Activated CD4-positive, CD25-positive, alpha-beta regulatory T cell treated with anti-CD3 and anti-CD28 coated beads, Interleukin-2, amount 50 U/mL, for 24 hours (primary cell): ENCODE measurements around the gene MAGEB3.
"Not testable (repeated sequence)": the region's sequence is repeated elsewhere in the genome, so short reads cannot be mapped to it uniquely, and the experiment has no call there.

ENCODE experiments used
- ATAC-seq, 2 donors: fragments of 150-1000 bp; cut with Tn5 transposase; one replicate each; pipeline ENCODE4 v1.10.0; 2021; ENCODE audit warnings: mild to moderate bottlenecking in 1 of 2, moderate library complexity in 1 of 2

Gene MAGEB3

GRCh38 chrX:30230395-30230794 is at the start of gene MAGEB3:
MAGEB3 (plus strand) TSS chrX:30230657; CDS start chrX:30235925, 5,268 bp downstream.
- no peak for ATAC-seq

GRCh38 chrX:30181353-30181752 is 49.1 kb upstream of the MAGEB3 start:
- ATAC-seq = no peak

GRCh38 chrX:30183554-30183953 is 46.9 kb upstream of the MAGEB3 start:
- no peak for ATAC-seq

- no peak for ATAC-seq
These were observed 40.0 kb upstream of the MAGEB3 start for GRCh38 chrX:30190426-30190825.

GRCh38 chrX:30193910-30194309 is 36.5 kb upstream of the MAGEB3 start:
- ATAC-seq = not testable (repeated sequence)

- ATAC-seq = no peak
These were observed 34.1 kb upstream of the MAGEB3 start for GRCh38 chrX:30196322-30196721.

GRCh38 chrX:30212172-30212571 is 18.3 kb upstream of the MAGEB3 start:
- ATAC-seq = no peak

GRCh38 chrX:30215357-30215843 is 15.1 kb upstream of the MAGEB3 start, which contains the start of gene MAGEB2:
MAGEB2 (plus strand) TSS chrX:30215563; CDS start chrX:30218581, 3,018 bp downstream.
- ATAC-seq = no peak

- no peak for ATAC-seq
These were observed 13.0 kb upstream of the MAGEB3 start for GRCh38 chrX:30217465-30217864.

GRCh38 chrX:30219372-30219771 is 11.1 kb upstream of the MAGEB3 start:
- no peak for ATAC-seq

GRCh38 chrX:30220661-30221060 is 9.8 kb upstream of the MAGEB3 start:
- no peak for ATAC-seq

GRCh38 chrX:30224536-30224935 is 5.9 kb upstream of the MAGEB3 start:
- no peak for ATAC-seq

- ATAC-seq = no peak
These were observed 1.9 kb upstream of the MAGEB3 start for GRCh38 chrX:30228526-30228925.

GRCh38 chrX:30241724-30242415 is 11.4 kb downstream of the MAGEB3 start, which contains the start of gene MAGEB4:
MAGEB4 (plus strand) TSS chrX:30242000; CDS start chrX:30242136, 136 bp downstream.
- no peak for ATAC-seq

- no peak for ATAC-seq
These were observed 16.5 kb downstream of the MAGEB3 start, which contains the start of gene MAGEB1 for GRCh38 chrX:30246769-30247489. MAGEB1 (plus strand) TSS chrX:30247146; CDS start chrX:30250494, 3,348 bp downstream.

- ATAC-seq = no peak
These were observed 18.4 kb downstream of the MAGEB3 start for GRCh38 chrX:30248854-30249253.

- no peak for ATAC-seq
These were observed 22.8 kb downstream of the MAGEB3 start for GRCh38 chrX:30253257-30253656.

GRCh38 chrX:30259927-30260326 is 29.5 kb downstream of the MAGEB3 start:
- no peak for ATAC-seq

GRCh38 chrX:30261012-30261411 is 30.6 kb downstream of the MAGEB3 start:
- ATAC-seq = no peak

GRCh38 chrX:30262763-30263162 is 32.3 kb downstream of the MAGEB3 start:
- ATAC-seq = no peak

GRCh38 chrX:30270639-30271038 is 40.2 kb downstream of the MAGEB3 start:
- no peak for ATAC-seq

- no peak for ATAC-seq
These were observed 45.0 kb downstream of the MAGEB3 start for GRCh38 chrX:30275498-30275897.

- ATAC-seq = no peak
These were observed 47.9 kb downstream of the MAGEB3 start for GRCh38 chrX:30278365-30278764.

GRCh38 chrX:30280428-30280827 is 50.0 kb downstream of the MAGEB3 start:
- no peak for ATAC-seq
